T-helper 2 cell treated with Interferon-gamma antibody and Interleukin-4, amounts not matched to agents 5 μg/mL and 100 μg/mL, for 36 hours (primary cell): ENCODE measurements around the gene RAE1.

ENCODE experiments used
- DNase-seq: peaks from one replicate; pipeline ENCODE4 v3.0.0; 2021; ENCODE audit warnings: low spot score
- H3K27ac Mint-ChIP-seq: one replicate; pipeline ENCODE4 v1.8.0; 2021; ENCODE audit warnings: mild to moderate bottlenecking, mixed read lengths
- H3K27me3 Mint-ChIP-seq: one replicate; pipeline ENCODE4 v1.8.0; 2021; ENCODE audit warnings: low read depth, mixed read lengths
- H3K36me3 Mint-ChIP-seq: one replicate; pipeline ENCODE4 v1.8.0; 2021; ENCODE audit warnings: low read depth, mixed read lengths
- H3K4me1 Mint-ChIP-seq: one replicate; pipeline ENCODE4 v1.8.0; 2021; ENCODE audit warnings: low read depth, mixed read lengths
- H3K4me3 Mint-ChIP-seq: one replicate; pipeline ENCODE4 v1.8.0; 2022; ENCODE audit warnings: mild to moderate bottlenecking, moderate library complexity, mixed read lengths
- H3K9me3 Mint-ChIP-seq: one replicate; pipeline ENCODE4 v1.8.0; 2021; ENCODE audit warnings: mixed read lengths

Gene RAE1

GRCh38 chr20:57420571-57421252, 69.7 kb downstream of the RAE1 start:
- no peak overlapping the region for H3K4me3 Mint-ChIP-seq
- H3K27ac Mint-ChIP-seq: no peak overlapping the region
- peaks cover 4% of the 10 kb centered on the region for H3K27me3 Mint-ChIP-seq

GRCh38 chr20:57421253-57422220, 70.5 kb downstream of the RAE1 start:
- Mint-ChIP-seq H3K36me3 (no peaks in the 10 kb centered on the region), H3K4me1 (peaks cover 16% of the 10 kb centered on the region), H3K27me3 (peaks cover 4% of the 10 kb centered on the region), H3K9me3 (no peaks in the 10 kb centered on the region), H3K27ac (no peak overlapping the region), H3K4me3 (no peak overlapping the region)
- DNase-seq: no peak

More at GRCh38 chr20:57420571-57421252, 69.7 kb downstream of the RAE1 start:
- no peaks in the 10 kb centered on the region for H3K36me3 Mint-ChIP-seq
- H3K4me1 Mint-ChIP-seq: peaks cover 12% of the 10 kb centered on the region
- DNase-seq: no peak
- no peaks in the 10 kb centered on the region for H3K9me3 Mint-ChIP-seq

- Mint-ChIP-seq H3K9me3 (no peaks in the 10 kb centered on the region), H3K27me3 (peaks cover 4% of the 10 kb centered on the region), H3K27ac (no peak overlapping the region), H3K36me3 (no peaks in the 10 kb centered on the region), H3K4me3 (no peak overlapping the region), H3K4me1 (peaks cover 17% of the 10 kb centered on the region)
- DNase-seq: no peak
Measured at GRCh38 chr20:57422254-57422653, 71.2 kb downstream of the RAE1 start.

- H3K27ac Mint-ChIP-seq: no peak overlapping the region
- peaks cover 19% of the 10 kb centered on the region for H3K4me1 Mint-ChIP-seq
- H3K9me3 Mint-ChIP-seq: no peaks in the 10 kb centered on the region
- DNase-seq: no peak
- peaks cover 2% of the 10 kb centered on the region for H3K36me3 Mint-ChIP-seq
- H3K27me3 Mint-ChIP-seq: no peaks in the 10 kb centered on the region
- H3K4me3 Mint-ChIP-seq: no peak overlapping the region
Measured at GRCh38 chr20:57425150-57426013, 74.3 kb downstream of the RAE1 start.

GRCh38 chr20:57426271-57426689, 75.2 kb downstream of the RAE1 start:
- no peaks in the 10 kb centered on the region for H3K27me3 Mint-ChIP-seq
- H3K36me3 Mint-ChIP-seq: peaks cover 2% of the 10 kb centered on the region
- H3K9me3 Mint-ChIP-seq: no peaks in the 10 kb centered on the region
- peaks cover 24% of the 10 kb centered on the region for H3K4me1 Mint-ChIP-seq
- no peak for DNase-seq
- H3K27ac Mint-ChIP-seq: no peak overlapping the region
- H3K4me3 Mint-ChIP-seq: no peak overlapping the region

GRCh38 chr20:57426831-57427230, 75.8 kb downstream of the RAE1 start:
- no peak for DNase-seq
- Mint-ChIP-seq H3K4me1 (peaks cover 29% of the 10 kb centered on the region), H3K27ac (no peak overlapping the region), H3K36me3 (peaks cover 2% of the 10 kb centered on the region), H3K27me3 (no peaks in the 10 kb centered on the region), H3K9me3 (no peaks in the 10 kb centered on the region), H3K4me3 (no peak overlapping the region)

GRCh38 chr20:57428324-57429158, 77.5 kb downstream of the RAE1 start:
- H3K36me3 Mint-ChIP-seq: peaks cover 2% of the 10 kb centered on the region

More at GRCh38 chr20:57428324-57429158, 77.5 kb downstream of the RAE1 start:
- H3K27ac Mint-ChIP-seq: no peak overlapping the region
- peaks cover 44% of the 10 kb centered on the region for H3K4me1 Mint-ChIP-seq
- H3K27me3 Mint-ChIP-seq: no peaks in the 10 kb centered on the region
- no peak for DNase-seq
- no peaks in the 10 kb centered on the region for H3K9me3 Mint-ChIP-seq
- H3K4me3 Mint-ChIP-seq: no peak overlapping the region
